Caco-2 (cell line): ENCODE results near the gene S100A16. TPM values are rescaled to one million over a fixed set of nuclear protein-coding genes. Genes with fewer than 3 reads are reported as not detected.

Experiments
- BruUV-seq: library from RNA; stranded (reverse); fragments of 400-500 nt; replicated peaks from 2 replicates; lab custom pipeline; 2021; lab: Mats Ljungman, UMichigan
- CTCF ChIA-PET: fragments of 300-600 bp; sonication (Branson Sonifier 250); formaldehyde crosslinking; loops from one replicate; lab custom pipeline; 2022; ENCODE audit warnings: antibody characterized with exemption; lab: Charles Lee
- POLR2A ChIA-PET: fragments of 300-600 bp; sonication (Branson Sonifier 250); formaldehyde crosslinking; loops from one replicate; lab custom pipeline; 2022; ENCODE audit warnings: antibody characterized with exemption; lab: Charles Lee
- DNase-seq, 2 experiments: peaks; one replicate each; pipeline versions ENCODE4 v3.0.0 to v3.0.0-alpha.2; 2020 to 2022
- H3K27me3 ChIP-seq: replicated peaks from 2 replicates; pipeline ENCODE4 v1.6.0; 2011; ENCODE audit warnings: low read length; ENCODE audit not compliant: control insufficient read depth, insufficient read depth
- H3K36me3 ChIP-seq: 2 replicates; pipeline ENCODE4 v1.5.1; 2011; ENCODE audit warnings: low read length; ENCODE audit not compliant: control insufficient read depth, insufficient read depth
- H3K4me1 ChIP-seq: fragments of 250-450 bp; sonication (Bioruptor Pico); 2 replicates; pipeline ENCODE4 v1.5.1; 2020; ENCODE audit warnings: mild to moderate bottlenecking
- H3K4me3 ChIP-seq: 2 replicates; pipeline ENCODE4 v1.5.1; 2011; ENCODE audit warnings: low read depth, mild to moderate bottlenecking, control low read depth, low read length
- H3K9me3 ChIP-seq: fragments of 250-450 bp; sonication (Bioruptor Pico); 2 replicates; pipeline ENCODE4 v1.5.1; 2020; ENCODE audit warnings: mild to moderate bottlenecking, moderate library complexity
- H3K27ac Mint-ChIP-seq: one replicate; pipeline ENCODE4 v1.8.0; 2022; ENCODE audit warnings: mixed read lengths; ENCODE audit not compliant: unreplicated experiment
- H3K27me3 Mint-ChIP-seq: one replicate; pipeline ENCODE4 v1.8.0; 2022; ENCODE audit warnings: mixed read lengths; ENCODE audit not compliant: insufficient read depth, unreplicated experiment
- H3K36me3 Mint-ChIP-seq: one replicate; pipeline ENCODE4 v1.8.0; 2022; ENCODE audit warnings: mild to moderate bottlenecking, mixed read lengths; ENCODE audit not compliant: insufficient read depth, unreplicated experiment
- H3K4me1 Mint-ChIP-seq: one replicate; pipeline ENCODE4 v1.8.0; 2022; ENCODE audit warnings: low read depth, mixed read lengths; ENCODE audit not compliant: unreplicated experiment
- H3K4me3 Mint-ChIP-seq: one replicate; pipeline ENCODE4 v1.8.0; 2022; ENCODE audit warnings: mild to moderate bottlenecking, moderate library complexity, mixed read lengths; ENCODE audit not compliant: unreplicated experiment
- H3K9me3 Mint-ChIP-seq: one replicate; pipeline ENCODE4 v1.8.0; 2022; ENCODE audit warnings: mixed read lengths; ENCODE audit not compliant: unreplicated experiment
- intact Hi-C: fragments of 100-400 bp; cut with micrococcal nuclease; formaldehyde crosslinking; loops from one replicate; pipeline ENCODE4 v1.10.0; 2022; ENCODE audit not compliant: unreplicated experiment
- total RNA-seq: library from RNA; stranded (reverse); gene quantifications from 2 replicates; pipeline ENCODE4 v1.2.3, GENCODE V29; 2022
- TF ChIP-seq, protein P1 (sequence below), 2 experiments: fragments of 200-600 bp in 1 of 2; IDR thresholded peaks; 1 replicate in 1 of 2; 2 replicates in 1 of 2; pipeline versions ENCODE4 v1.5.1 to v1.8.0; 2011 to 2022; ENCODE audit warnings: antibody characterized with exemption in 1 of 2, control low read depth in 1 of 2, inconsistent platforms in 1 of 2, low read depth in 1 of 2, low read length in 1 of 2, mild to moderate bottlenecking in 1 of 2, moderate library complexity in 1 of 2; ENCODE audit not compliant: insufficient read depth in 1 of 2, severe bottlenecking in 1 of 2, unreplicated experiment in 1 of 2

The S100A16 gene
- total RNA-seq, 1 experiment from 2014 or later, result 243 TPM

DNA sequence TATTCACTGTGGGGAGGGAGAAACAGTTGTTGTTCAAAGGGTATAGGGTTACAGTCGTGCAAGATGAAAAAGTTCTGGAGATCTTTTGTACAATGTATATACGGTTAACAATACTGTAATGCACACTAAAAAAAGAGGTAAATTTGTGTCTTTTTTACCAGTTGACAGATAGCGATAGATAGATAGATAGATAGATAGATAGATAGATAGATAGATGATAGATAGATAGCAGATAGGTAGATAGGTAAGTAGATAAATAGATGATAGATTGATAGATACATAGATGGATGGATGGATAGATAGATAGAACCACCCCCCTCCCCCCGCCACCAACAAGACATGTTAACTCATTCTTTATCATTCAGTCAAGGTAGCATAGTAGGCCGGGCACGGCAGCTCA is 10.2 kb downstream of the S100A16 start:
- H3K4me1 ChIP-seq, result peaks cover 18% of the 10 kb centered on the region
- BruUV-seq, result no TSS peak
- CTCF ChIA-PET, result interaction anchor here (0.6 kb wide), 1 partner anchor 1067 kb away, joined by 3 read pairs; no protein-coding TSS in a partner anchor
- Mint-ChIP-seq H3K27ac (no peak overlapping the region), H3K4me3 (no peak overlapping the region), H3K4me1 (peaks cover under 1% of the 10 kb centered on the region), H3K27me3 (no peaks in the 10 kb centered on the region), H3K9me3 (no peaks in the 10 kb centered on the region), H3K36me3 (peaks cover 28% of the 10 kb centered on the region)
- no peak overlapping the region for H3K4me3 ChIP-seq
- no peaks in the 10 kb centered on the region for H3K9me3 ChIP-seq
- no peaks in the 10 kb centered on the region for H3K27me3 ChIP-seq
- H3K36me3 ChIP-seq, result peaks cover 4% of the 10 kb centered on the region
- TF ChIP-seq, protein P1, sequence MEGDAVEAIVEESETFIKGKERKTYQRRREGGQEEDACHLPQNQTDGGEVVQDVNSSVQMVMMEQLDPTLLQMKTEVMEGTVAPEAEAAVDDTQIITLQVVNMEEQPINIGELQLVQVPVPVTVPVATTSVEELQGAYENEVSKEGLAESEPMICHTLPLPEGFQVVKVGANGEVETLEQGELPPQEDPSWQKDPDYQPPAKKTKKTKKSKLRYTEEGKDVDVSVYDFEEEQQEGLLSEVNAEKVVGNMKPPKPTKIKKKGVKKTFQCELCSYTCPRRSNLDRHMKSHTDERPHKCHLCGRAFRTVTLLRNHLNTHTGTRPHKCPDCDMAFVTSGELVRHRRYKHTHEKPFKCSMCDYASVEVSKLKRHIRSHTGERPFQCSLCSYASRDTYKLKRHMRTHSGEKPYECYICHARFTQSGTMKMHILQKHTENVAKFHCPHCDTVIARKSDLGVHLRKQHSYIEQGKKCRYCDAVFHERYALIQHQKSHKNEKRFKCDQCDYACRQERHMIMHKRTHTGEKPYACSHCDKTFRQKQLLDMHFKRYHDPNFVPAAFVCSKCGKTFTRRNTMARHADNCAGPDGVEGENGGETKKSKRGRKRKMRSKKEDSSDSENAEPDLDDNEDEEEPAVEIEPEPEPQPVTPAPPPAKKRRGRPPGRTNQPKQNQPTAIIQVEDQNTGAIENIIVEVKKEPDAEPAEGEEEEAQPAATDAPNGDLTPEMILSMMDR (IDR thresholded peaks at IDR 0.05; ENCODE audit: insufficient read depth in 1 of 2, low read depth in 1 of 2, low read length in 1 of 2, severe bottlenecking in 1 of 2, unreplicated experiment in 1 of 2), result no peak
- intact Hi-C loops, result no loop called here
- POLR2A ChIA-PET, result interaction anchor here (1.1 kb wide), 1 partner anchor 13 kb away, joined by 4 read pairs; the partner anchor contains the start of gene S100A14
- DNase-seq, result no peak

DNA sequence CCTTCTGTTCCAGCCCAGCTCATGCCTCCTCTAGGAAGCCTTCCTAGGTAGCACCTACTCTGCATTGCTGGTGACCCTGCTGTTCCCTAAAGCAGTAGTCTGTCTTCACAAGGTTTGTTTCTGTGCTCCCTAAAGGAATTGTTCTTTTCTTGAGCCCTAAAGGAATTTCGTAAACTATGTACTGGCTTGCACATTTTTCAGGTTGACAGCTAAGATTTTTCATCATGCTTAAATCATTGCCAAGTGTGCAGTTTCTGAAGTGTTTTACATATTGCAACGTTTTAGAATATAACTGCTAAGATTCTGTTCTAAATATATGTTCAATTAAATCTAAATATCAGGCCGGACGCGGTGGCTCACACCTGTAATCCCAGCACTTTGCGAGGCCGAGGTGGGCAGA is 13.1 kb downstream of the S100A16 start:
- no peak for DNase-seq
- H3K27me3 Mint-ChIP-seq, result no peaks in the 10 kb centered on the region
- H3K4me1 ChIP-seq, result peaks cover 1% of the 10 kb centered on the region; the same call in 1 of the 2 replicates
- H3K36me3 ChIP-seq, result no peaks in the 10 kb centered on the region
- CTCF ChIA-PET, result no interaction called here
- peaks cover 3% of the 10 kb centered on the region for H3K36me3 Mint-ChIP-seq
- H3K4me3 ChIP-seq, result no peak overlapping the region
- no TSS peak for BruUV-seq
- intact Hi-C loops, result loop anchor here (2.0 kb wide), 1 partner anchor 13 kb away; the partner anchor contains the start of gene S100A16
- no peak overlapping the region for H3K4me3 Mint-ChIP-seq
- POLR2A ChIA-PET, result no interaction called here
- no peaks in the 10 kb centered on the region for H3K9me3 Mint-ChIP-seq
- H3K4me1 Mint-ChIP-seq, result no peaks in the 10 kb centered on the region
- no peak overlapping the region for H3K27ac Mint-ChIP-seq
- H3K27me3 ChIP-seq, result no peaks in the 10 kb centered on the region
- H3K9me3 ChIP-seq, result no peaks in the 10 kb centered on the region
- TF ChIP-seq, protein P1 (IDR thresholded peaks at IDR 0.05; ENCODE audit: insufficient read depth in 1 of 2, low read depth in 1 of 2, low read length in 1 of 2, severe bottlenecking in 1 of 2, unreplicated experiment in 1 of 2), result no peak

DNA sequence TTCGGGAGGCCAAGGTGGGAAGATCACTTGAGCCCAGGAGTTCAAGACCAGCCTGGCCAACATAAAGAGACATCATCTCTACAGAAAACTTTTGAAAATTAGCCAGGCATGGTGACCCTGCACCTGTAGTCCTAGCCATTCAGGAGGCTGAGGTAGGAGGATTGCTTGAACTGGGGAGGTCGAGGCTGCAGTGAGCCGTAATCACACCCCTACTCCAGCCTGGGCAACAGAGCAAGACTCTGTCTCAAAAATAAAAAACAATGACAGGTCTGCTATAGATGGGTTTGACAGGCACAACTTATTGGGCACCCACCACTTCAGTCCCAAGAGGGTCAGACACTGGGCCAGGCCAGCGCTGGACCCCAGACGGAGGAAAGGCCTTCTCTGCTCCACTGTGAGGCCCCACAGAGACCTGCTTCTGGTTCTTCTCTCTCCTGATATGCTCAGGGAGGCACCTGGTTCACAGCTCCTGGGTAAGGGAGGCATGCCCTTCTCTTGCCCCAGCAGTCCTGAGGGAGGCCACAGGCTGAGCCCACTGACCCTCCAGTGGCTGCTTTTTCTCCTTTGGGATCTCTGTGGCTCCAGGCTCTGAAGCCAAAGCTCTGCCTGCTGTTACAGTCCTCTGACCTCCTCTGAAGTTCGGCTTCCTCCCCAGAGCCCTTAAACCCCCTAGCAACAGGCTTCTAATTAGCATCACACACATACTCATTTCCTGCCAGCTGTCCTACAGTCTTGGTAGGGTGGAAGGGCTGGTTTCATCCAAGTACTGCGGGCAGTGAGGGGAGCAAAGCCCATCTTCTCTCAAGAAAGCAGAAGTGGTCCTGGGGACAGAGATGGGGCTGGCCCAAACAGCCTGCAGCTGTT is 14.4 kb downstream of the S100A16 start:
- no peak overlapping the region for H3K27ac Mint-ChIP-seq
- H3K9me3 ChIP-seq, result no peaks in the 10 kb centered on the region
- H3K4me1 Mint-ChIP-seq, result no peaks in the 10 kb centered on the region
- no peaks in the 10 kb centered on the region for H3K36me3 Mint-ChIP-seq
- H3K4me1 ChIP-seq, result no peaks in the 10 kb centered on the region
- H3K27me3 Mint-ChIP-seq, result no peaks in the 10 kb centered on the region
- DNase-seq, result no peak
- H3K36me3 ChIP-seq, result no peaks in the 10 kb centered on the region
- TF ChIP-seq, protein P1 (IDR thresholded peaks at IDR 0.05; ENCODE audit: insufficient read depth in 1 of 2, low read depth in 1 of 2, low read length in 1 of 2, severe bottlenecking in 1 of 2, unreplicated experiment in 1 of 2), result no peak
- no peaks in the 10 kb centered on the region for H3K27me3 ChIP-seq
- H3K4me3 ChIP-seq, result no peak overlapping the region
- CTCF ChIA-PET, result interaction anchor here (0.8 kb wide), 1 partner anchor 29 kb away, joined by 3 read pairs; the partner anchor contains the start of gene S100A13
- H3K4me3 Mint-ChIP-seq, result no peak overlapping the region
- no peaks in the 10 kb centered on the region for H3K9me3 Mint-ChIP-seq
- BruUV-seq, result no TSS peak
- POLR2A ChIA-PET, result no interaction called here
- intact Hi-C loops, result loop anchor here (2.0 kb wide), 1 partner anchor 14 kb away; the partner anchor contains the start of gene S100A16
